Measurements from ENCODE around the gene PSMG4. TPM values are rescaled to one million over a fixed set of nuclear protein-coding genes. Genes with fewer than 3 reads are reported as not detected.

The PSMG4 gene
- total and polyA plus RNA-seq, 4 donors, result 12.0 to 38.2 (median 26.0) TPM

GRCh38 chr6:3297909-3298308, 39.2 kb downstream of the PSMG4 start:
- H3K9me3 ChIP-seq (ENCODE audit: control insufficient read depth, low read length), result peaks cover 1% of the 10 kb centered on the region
- H3K4me3 ChIP-seq (ENCODE audit: low read length in 2 of 2), result no peak overlapping the region
- peak in 1 of 2 donors; percentile 62 for DNase-seq
- no peaks in the 10 kb centered on the region for H3K4me1 ChIP-seq (ENCODE audit: control insufficient read depth in 1 of 2, insufficient read depth in 2 of 2, low read length in 2 of 2)
- WGBS, 2 donors, result 89% methylated on average over 11 of the region's 11 CpGs
- H3K27ac ChIP-seq (ENCODE audit: low read depth in 1 of 2, low read length in 2 of 2), result no peak overlapping the region
- intact Hi-C loops (cut with DNase I), result no loop called here
- no peak for ATAC-seq (ENCODE audit: low FRiP score)
- H3K36me3 ChIP-seq (ENCODE audit: control insufficient read depth in 1 of 2, insufficient read depth in 2 of 2, low read length in 1 of 2), result no peaks in the 10 kb centered on the region
- H3K27me3 ChIP-seq (ENCODE audit: control insufficient read depth in 1 of 2, insufficient read depth in 2 of 2, low read length in 1 of 2), result no peaks in the 10 kb centered on the region

- H3K27ac ChIP-seq (ENCODE audit: low read depth in 1 of 2, low read length in 2 of 2), result no peak overlapping the region
- no peak for DNase-seq
- H3K4me1 ChIP-seq (ENCODE audit: control insufficient read depth in 1 of 2, insufficient read depth in 2 of 2, low read length in 2 of 2), result no peaks in the 10 kb centered on the region
- WGBS, 2 donors, result 93% methylated on average over 10 of the region's 10 CpGs
- H3K36me3 ChIP-seq (ENCODE audit: control insufficient read depth in 1 of 2, insufficient read depth in 2 of 2, low read length in 1 of 2), result no peaks in the 10 kb centered on the region
- H3K4me3 ChIP-seq (ENCODE audit: low read length in 2 of 2), result no peak overlapping the region
- H3K27me3 ChIP-seq (ENCODE audit: control insufficient read depth in 1 of 2, insufficient read depth in 2 of 2, low read length in 1 of 2), result no peaks in the 10 kb centered on the region
- no peak for ATAC-seq (ENCODE audit: low FRiP score)
- H3K9me3 ChIP-seq (ENCODE audit: control insufficient read depth, low read length), result peaks cover 1% of the 10 kb centered on the region
- intact Hi-C loops (cut with DNase I), result no loop called here
These were observed 40.5 kb downstream of the PSMG4 start for GRCh38 chr6:3299221-3299620.

DNA sequence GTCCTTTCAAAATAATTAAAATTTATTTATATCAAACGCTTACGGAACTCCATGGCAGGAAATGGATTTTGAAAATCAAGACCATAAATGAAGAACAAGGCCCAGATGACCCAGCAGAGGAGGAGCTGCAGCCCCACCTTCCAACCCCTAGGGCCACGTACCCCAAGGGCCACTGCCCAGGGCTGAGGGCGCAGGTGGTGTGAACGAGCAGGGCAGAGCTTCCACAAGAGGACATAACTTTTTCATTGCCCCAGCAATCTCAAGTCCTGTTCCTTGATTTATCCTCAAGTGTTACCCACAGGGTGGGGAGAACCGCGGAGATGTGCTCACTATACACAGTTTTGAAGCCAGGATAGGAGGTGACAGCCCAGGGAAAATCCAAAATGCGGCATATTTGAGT, 42.8 kb downstream of the PSMG4 start:
- no peak for ATAC-seq (ENCODE audit: low FRiP score)
- H3K4me3 ChIP-seq (ENCODE audit: low read length in 2 of 2), result no peak overlapping the region
- H3K27me3 ChIP-seq (ENCODE audit: control insufficient read depth in 1 of 2, insufficient read depth in 2 of 2, low read length in 1 of 2), result no peaks in the 10 kb centered on the region
- intact Hi-C loops (cut with DNase I), result no loop called here
- peak in 1 of 2 donors; percentile 62 for DNase-seq
- H3K36me3 ChIP-seq (ENCODE audit: control insufficient read depth in 1 of 2, insufficient read depth in 2 of 2, low read length in 1 of 2), result no peaks in the 10 kb centered on the region
- peaks cover 1% of the 10 kb centered on the region for H3K9me3 ChIP-seq (ENCODE audit: control insufficient read depth, low read length)
- H3K4me1 ChIP-seq (ENCODE audit: control insufficient read depth in 1 of 2, insufficient read depth in 2 of 2, low read length in 2 of 2), result no peaks in the 10 kb centered on the region
- WGBS, 2 donors, result 95 to 96% methylated on average over 8 of the region's 8 CpGs
- H3K27ac ChIP-seq (ENCODE audit: low read depth in 1 of 2, low read length in 2 of 2), result no peak overlapping the region

- DNase-seq (peak in 1 of 2 donors; percentile 22), ATAC-seq (ENCODE audit: low FRiP score) (no peak)
- H3K9me3 ChIP-seq (ENCODE audit: control insufficient read depth, low read length), result peaks cover 1% of the 10 kb centered on the region
- no peaks in the 10 kb centered on the region for H3K36me3 ChIP-seq (ENCODE audit: control insufficient read depth in 1 of 2, insufficient read depth in 2 of 2, low read length in 1 of 2)
- intact Hi-C loops (cut with DNase I), result no loop called here
- no peak overlapping the region for H3K27ac ChIP-seq (ENCODE audit: low read depth in 1 of 2, low read length in 2 of 2)
- H3K4me1 ChIP-seq (ENCODE audit: control insufficient read depth in 1 of 2, insufficient read depth in 2 of 2, low read length in 2 of 2), result no peaks in the 10 kb centered on the region
- 88% methylated on average over 3 of the region's 3 CpGs for WGBS, 2 donors
- no peak overlapping the region for H3K4me3 ChIP-seq (ENCODE audit: low read length in 2 of 2)
- H3K27me3 ChIP-seq (ENCODE audit: control insufficient read depth in 1 of 2, insufficient read depth in 2 of 2, low read length in 1 of 2), result no peaks in the 10 kb centered on the region
These were observed 45.2 kb downstream of the PSMG4 start for GRCh38 chr6:3303795-3304411.

DNA sequence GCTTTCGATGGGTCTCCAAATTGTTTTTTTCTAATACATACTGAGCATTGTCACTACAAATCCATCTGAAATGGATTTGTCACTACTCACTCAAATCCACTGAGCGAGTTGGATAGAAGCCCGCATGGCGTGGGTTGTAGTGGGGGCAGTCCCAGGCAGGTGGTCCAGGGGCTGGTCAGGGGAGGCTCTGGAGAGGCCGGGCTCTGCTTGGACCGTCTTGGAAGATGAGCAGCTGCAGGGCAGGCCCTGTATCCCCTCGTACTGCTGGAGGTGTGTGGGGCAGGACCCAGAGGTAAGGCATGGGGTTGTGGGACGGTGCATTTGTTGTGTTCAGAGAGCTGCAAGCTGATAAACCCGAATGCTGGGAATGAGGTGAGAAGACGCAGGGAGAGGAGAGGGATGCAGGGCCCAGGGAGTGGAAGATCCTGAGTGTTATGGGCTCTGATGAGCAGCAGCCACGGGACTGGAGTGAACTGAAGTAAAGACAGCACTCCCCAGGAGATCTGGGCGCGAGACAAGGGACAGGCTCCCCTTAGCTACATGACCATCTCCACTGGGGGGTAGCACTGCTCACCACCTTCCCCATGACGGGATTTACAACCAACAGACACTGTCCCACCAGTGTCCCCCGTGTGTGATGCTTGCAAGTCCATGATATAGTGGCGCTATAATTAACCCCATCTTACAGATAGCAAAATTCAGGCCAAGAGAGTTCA, 45.9 kb downstream of the PSMG4 start:
- no peak overlapping the region for H3K27ac ChIP-seq (ENCODE audit: low read depth in 1 of 2, low read length in 2 of 2)
- H3K4me3 ChIP-seq (ENCODE audit: low read length in 2 of 2), result no peak overlapping the region
- intact Hi-C loops (cut with DNase I), result no loop called here
- DNase-seq (peak in 1 of 2 donors; percentile 41), ATAC-seq (ENCODE audit: low FRiP score) (no peak)
- WGBS, 2 donors, result 89 to 92% methylated on average over 16 of the region's 16 CpGs
- peaks cover 1% of the 10 kb centered on the region for H3K9me3 ChIP-seq (ENCODE audit: control insufficient read depth, low read length)
- H3K4me1 ChIP-seq (ENCODE audit: control insufficient read depth in 1 of 2, insufficient read depth in 2 of 2, low read length in 2 of 2), result no peaks in the 10 kb centered on the region
- no peaks in the 10 kb centered on the region for H3K27me3 ChIP-seq (ENCODE audit: control insufficient read depth in 1 of 2, insufficient read depth in 2 of 2, low read length in 1 of 2)
- no peaks in the 10 kb centered on the region for H3K36me3 ChIP-seq (ENCODE audit: control insufficient read depth in 1 of 2, insufficient read depth in 2 of 2, low read length in 1 of 2)

DNA sequence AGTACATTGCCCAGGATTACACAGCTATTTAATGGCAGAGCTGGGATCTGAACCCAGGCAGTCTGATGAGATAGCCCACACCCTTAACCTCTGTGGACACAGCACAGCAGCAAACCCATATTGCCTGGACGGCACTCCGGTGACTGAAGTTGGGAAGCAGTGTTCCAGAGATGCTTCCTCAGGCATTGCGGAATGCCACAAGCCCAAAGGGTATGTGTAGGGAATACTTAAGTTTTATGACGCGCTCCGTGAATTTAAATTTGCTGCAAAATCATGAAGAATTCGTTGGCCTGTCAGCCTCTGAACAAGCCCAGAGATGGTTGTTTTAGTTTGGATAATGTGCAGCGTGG, 46.4 kb downstream of the PSMG4 start:
- H3K4me3 ChIP-seq (ENCODE audit: low read length in 2 of 2), result no peak overlapping the region
- no peaks in the 10 kb centered on the region for H3K4me1 ChIP-seq (ENCODE audit: control insufficient read depth in 1 of 2, insufficient read depth in 2 of 2, low read length in 2 of 2)
- H3K27ac ChIP-seq (ENCODE audit: low read depth in 1 of 2, low read length in 2 of 2), result no peak overlapping the region
- peaks cover 1% of the 10 kb centered on the region for H3K9me3 ChIP-seq (ENCODE audit: control insufficient read depth, low read length)
- no peak for ATAC-seq (ENCODE audit: low FRiP score)
- H3K27me3 ChIP-seq (ENCODE audit: control insufficient read depth in 1 of 2, insufficient read depth in 2 of 2, low read length in 1 of 2), result no peaks in the 10 kb centered on the region
- WGBS, 2 donors, result 88 to 93% methylated on average over 8 of the region's 8 CpGs
- H3K36me3 ChIP-seq (ENCODE audit: control insufficient read depth in 1 of 2, insufficient read depth in 2 of 2, low read length in 1 of 2), result no peaks in the 10 kb centered on the region
- peak in 1 of 2 donors; percentile 66 for DNase-seq
- intact Hi-C loops (cut with DNase I), result no loop called here

GRCh38 chr6:3305831-3306230, 47.1 kb downstream of the PSMG4 start:
- no peaks in the 10 kb centered on the region for H3K4me1 ChIP-seq (ENCODE audit: control insufficient read depth in 1 of 2, insufficient read depth in 2 of 2, low read length in 2 of 2)
- intact Hi-C loops (cut with DNase I), result no loop called here
- H3K27ac ChIP-seq (ENCODE audit: low read depth in 1 of 2, low read length in 2 of 2), result no peak overlapping the region
- H3K36me3 ChIP-seq (ENCODE audit: control insufficient read depth in 1 of 2, insufficient read depth in 2 of 2, low read length in 1 of 2), result no peaks in the 10 kb centered on the region
- DNase-seq (peak in 1 of 2 donors; percentile 13), ATAC-seq (ENCODE audit: low FRiP score) (no peak)
- WGBS, 2 donors, result 94% methylated on average over 3 of the region's 3 CpGs
- peaks cover 1% of the 10 kb centered on the region for H3K9me3 ChIP-seq (ENCODE audit: control insufficient read depth, low read length)
- no peak overlapping the region for H3K4me3 ChIP-seq (ENCODE audit: low read length in 2 of 2)
- no peaks in the 10 kb centered on the region for H3K27me3 ChIP-seq (ENCODE audit: control insufficient read depth in 1 of 2, insufficient read depth in 2 of 2, low read length in 1 of 2)

DNA sequence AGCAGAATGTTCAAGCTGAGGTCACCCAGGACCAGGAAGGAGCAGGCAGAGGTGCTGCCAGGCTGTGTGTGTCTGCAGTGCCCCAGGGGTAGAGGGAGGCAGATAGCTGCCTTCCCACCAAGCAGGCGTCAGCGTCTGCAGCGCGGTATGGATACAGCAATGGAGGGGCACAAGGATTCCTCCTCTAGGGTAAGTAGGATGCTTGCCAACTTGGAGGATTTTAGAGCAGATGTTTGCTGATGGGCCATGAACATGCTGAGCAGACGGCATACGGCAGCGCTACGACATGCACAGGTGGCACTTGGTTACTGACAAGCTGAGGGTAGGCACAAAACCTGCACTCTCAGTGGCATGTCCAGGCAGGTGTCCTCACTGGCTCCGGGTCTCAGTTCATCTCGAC, 48.1 kb downstream of the PSMG4 start:
- no peaks in the 10 kb centered on the region for H3K9me3 ChIP-seq (ENCODE audit: control insufficient read depth, low read length)
- no peaks in the 10 kb centered on the region for H3K4me1 ChIP-seq (ENCODE audit: control insufficient read depth in 1 of 2, insufficient read depth in 2 of 2, low read length in 2 of 2)
- H3K27me3 ChIP-seq (ENCODE audit: control insufficient read depth in 1 of 2, insufficient read depth in 2 of 2, low read length in 1 of 2), result no peaks in the 10 kb centered on the region
- ATAC-seq (ENCODE audit: low FRiP score), result no peak
- no peak overlapping the region for H3K4me3 ChIP-seq (ENCODE audit: low read length in 2 of 2)
- intact Hi-C loops (cut with DNase I), result no loop called here
- H3K27ac ChIP-seq (ENCODE audit: low read depth in 1 of 2, low read length in 2 of 2), result no peak overlapping the region
- peak in 1 of 2 donors; percentile 40 for DNase-seq
- 94 to 96% methylated on average over 10 of the region's 10 CpGs for WGBS, 2 donors
- no peaks in the 10 kb centered on the region for H3K36me3 ChIP-seq (ENCODE audit: control insufficient read depth in 1 of 2, insufficient read depth in 2 of 2, low read length in 1 of 2)

- peak in 1 of 2 donors; percentile 41 for DNase-seq
- 91 to 96% methylated on average over 12 of the region's 12 CpGs for WGBS, 2 donors
- intact Hi-C loops (cut with DNase I), result no loop called here
- Histone ChIP-seq H3K9me3 (ENCODE audit: control insufficient read depth, low read length) (no peaks in the 10 kb centered on the region), H3K36me3 (ENCODE audit: control insufficient read depth in 1 of 2, insufficient read depth in 2 of 2, low read length in 1 of 2) (no peaks in the 10 kb centered on the region), H3K4me1 (ENCODE audit: control insufficient read depth in 1 of 2, insufficient read depth in 2 of 2, low read length in 2 of 2) (no peaks in the 10 kb centered on the region), H3K27ac (ENCODE audit: low read depth in 1 of 2, low read length in 2 of 2) (no peak overlapping the region), H3K27me3 (ENCODE audit: control insufficient read depth in 1 of 2, insufficient read depth in 2 of 2, low read length in 1 of 2) (no peaks in the 10 kb centered on the region), H3K4me3 (ENCODE audit: low read length in 2 of 2) (no peak overlapping the region)
- ATAC-seq (ENCODE audit: low FRiP score), result no peak
These were observed 48.7 kb downstream of the PSMG4 start for GRCh38 chr6:3307436-3307835.

All from aorta (tissue), 5 donors.